Stimulated activated CD4-positive, alpha-beta T cell treated with anti-CD3 and anti-CD28 coated beads, Interleukin-1b, Interleukin-23, amount 100 ng/mL, for 48 hours (primary cell): Measurements from ENCODE around the gene MRPL37.

Experiments
- DNase-seq: peaks from one replicate; pipeline ENCODE4 v3.0.0-alpha.2; 2020

MRPL37 gene

GRCh38 chr1:54266195-54266594 is 66.2 kb downstream of the MRPL37 start:
- DNase-seq: no peak

- no peak for DNase-seq
Measured at GRCh38 chr1:54266908-54267307, 66.9 kb downstream of the MRPL37 start.
